GM21723 (cell line): Measurements from ENCODE around the gene FZR1.
"Not testable (repeated sequence)": the region's sequence is repeated elsewhere in the genome, so short reads cannot be mapped to it uniquely, and the experiment has no call there.

Experiments
- ATAC-seq: cut with Tn5 transposase; IDR thresholded peaks from one replicate; pipeline ENCODE4 v1.9.1; 2021; ENCODE audit warnings: mild to moderate bottlenecking, moderate library complexity; ENCODE audit not compliant: unreplicated experiment

FZR1 gene

GRCh38 chr19:3528080-3528479 is 22.0 kb downstream of the FZR1 start:
- no peak for ATAC-seq

GRCh38 chr19:3528539-3529211 is 22.6 kb downstream of the FZR1 start:
- no peak for ATAC-seq

GRCh38 chr19:3529299-3529698 is 23.2 kb downstream of the FZR1 start:
- ATAC-seq = not testable (repeated sequence)

- ATAC-seq = no peak
These were observed 24.3 kb downstream of the FZR1 start for GRCh38 chr19:3530389-3530788.

GRCh38 chr19:3531716-3532115 is 25.6 kb downstream of the FZR1 start:
- no peak for ATAC-seq

GRCh38 chr19:3532154-3532786 is 26.2 kb downstream of the FZR1 start:
- ATAC-seq = no peak

- no peak for ATAC-seq
These were observed 26.9 kb downstream of the FZR1 start for GRCh38 chr19:3533033-3533432.

GRCh38 chr19:3533563-3534216 is 27.6 kb downstream of the FZR1 start:
- ATAC-seq = no peak

GRCh38 chr19:3534375-3535234 is 28.5 kb downstream of the FZR1 start:
- no peak for ATAC-seq

- no peak for ATAC-seq
These were observed 29.1 kb downstream of the FZR1 start for GRCh38 chr19:3535235-3535535.

GRCh38 chr19:3535563-3535965 is 29.5 kb downstream of the FZR1 start:
- no peak for ATAC-seq

- no peak for ATAC-seq
These were observed 29.9 kb downstream of the FZR1 start for GRCh38 chr19:3535981-3536380.

- ATAC-seq = no peak
These were observed 30.5 kb downstream of the FZR1 start for GRCh38 chr19:3536429-3537100.

- ATAC-seq = no peak
These were observed 31.0 kb downstream of the FZR1 start for GRCh38 chr19:3537101-3537437.

- no peak for ATAC-seq
These were observed 31.5 kb downstream of the FZR1 start for GRCh38 chr19:3537438-3538240.

GRCh38 chr19:3538258-3538929 is 32.3 kb downstream of the FZR1 start:
- no peak for ATAC-seq

- ATAC-seq = no peak
These were observed 33.0 kb downstream of the FZR1 start, which contains the start of gene TEKTIP1 for GRCh38 chr19:3538965-3539755. TSS of gene TEKTIP1 (plus strand) at chr19:3539174. CDS start at chr19:3539178, 4 bp downstream.

GRCh38 chr19:3539756-3540118 is 33.6 kb downstream of the FZR1 start:
- no peak for ATAC-seq
